ENCODE results near the gene SUCLG2. TPM values are rescaled to one million over a fixed set of nuclear protein-coding genes. Genes with fewer than 3 reads are reported as not detected.

SUCLG2 gene
- total and polyA plus RNA-seq, 9 of the 15 experiments (the other 6 are each of a cell fraction or from before 2014, with no cell fraction given) = 10.1 to 41.4 (median 29.0) TPM

DNA sequence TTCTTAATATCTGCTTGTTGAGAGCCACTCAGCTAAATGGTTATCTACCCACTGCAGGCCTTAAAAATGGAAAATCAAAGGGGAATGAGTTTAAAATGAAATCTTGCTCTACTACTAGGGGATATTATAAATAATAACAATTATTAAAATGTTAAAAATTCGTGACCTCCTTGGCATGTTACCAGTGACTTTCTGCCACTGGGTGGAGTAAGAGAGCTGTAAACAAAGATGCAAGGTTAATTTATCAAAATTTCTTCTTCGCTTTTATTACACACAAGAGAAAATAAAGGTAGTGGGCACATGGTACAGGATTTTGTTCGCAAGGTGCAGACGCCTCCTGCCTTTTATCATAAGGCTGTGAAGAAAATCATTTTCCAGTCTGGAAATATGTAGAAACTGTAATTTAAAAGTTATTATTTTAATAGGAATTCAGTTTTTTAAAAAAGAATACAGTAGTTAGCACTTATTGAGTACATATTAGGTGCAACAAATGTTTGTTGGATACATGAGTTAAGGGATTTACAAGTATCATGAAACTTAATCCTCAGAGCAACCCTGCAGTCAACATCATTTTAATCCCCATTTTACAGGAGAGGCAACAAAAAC lies 272.6 kb downstream of the SUCLG2 start (continued):
- TF ChIP-seq REST (IDR thresholded peaks at IDR 0.05; ENCODE audit: borderline replicate concordance) = peak; percentile 14; the same call in 1 of the 2 replicates
- TF ChIP-seq REST (CRISPR knock-in tag; IDR thresholded peaks at IDR 0.05; ENCODE audit: low read depth) = no peak
- no peak for TF ChIP-seq MEF2D (tag; conservative IDR thresholded peaks at IDR 0.05; ENCODE audit: low read depth)

Data from K562 (cell line).